Keratinocyte (primary cell): ENCODE measurements around the gene CAPZA1. TPM values are rescaled to one million over a fixed set of nuclear protein-coding genes. Genes with fewer than 3 reads are reported as not detected.

Experiments
- DNase-seq: peaks from one replicate; pipeline ENCODE4 v3.0.0-alpha.2; 2011; ENCODE audit warnings: low read depth, missing footprints, low spot score
- FAIRE-seq: peaks from 2 replicates; lab custom pipeline; 2011; peaks lifted over from hg19 to GRCh38; lab: Jason Lieb, UNC
- H2AFZ ChIP-seq: 2 replicates; pipeline ENCODE4 v1.6.0; 2012; ENCODE audit warnings: low read length, control low read depth, inconsistent platforms; ENCODE audit not compliant: control insufficient read depth
- H3K27ac ChIP-seq: 2 replicates; pipeline ENCODE4 v1.5.1; 2011; ENCODE audit warnings: low read length; ENCODE audit not compliant: control insufficient read depth, insufficient read depth
- H3K27me3 ChIP-seq: 3 replicates; pipeline ENCODE4 v1.6.0; 2011; ENCODE audit warnings: low read length; ENCODE audit not compliant: control insufficient read depth, insufficient read depth; ENCODE audit errors: extremely low read depth
- H3K36me3 ChIP-seq, 2 experiments: 2 replicates in 1 of 2; 3 replicates in 1 of 2; pipeline ENCODE4 v1.5.1; 2011; ENCODE audit warnings: low read length in 2 of 2, mild to moderate bottlenecking in 1 of 2; ENCODE audit not compliant: control insufficient read depth in 2 of 2, insufficient read depth in 2 of 2; ENCODE audit errors: extremely low read depth in 1 of 2
- H3K4me1 ChIP-seq: 3 replicates; pipeline ENCODE4 v1.5.1; 2011; ENCODE audit warnings: low read length; ENCODE audit not compliant: control insufficient read depth, insufficient read depth; ENCODE audit errors: extremely low read depth
- H3K4me2 ChIP-seq: 3 replicates; pipeline ENCODE4 v1.6.0; 2011; ENCODE audit warnings: low read depth, low read length; ENCODE audit not compliant: control insufficient read depth, insufficient read depth; ENCODE audit errors: extremely low read depth
- H3K4me3 ChIP-seq, 3 experiments: fragments of 200-600 bp in 1 of 3; sonication (generic) in 1 of 3; 2 replicates in 2 of 3; 3 replicates in 1 of 3; pipeline ENCODE4 v1.5.1; 2011 to 2016; ENCODE audit warnings: low read length in 3 of 3, mild to moderate bottlenecking in 3 of 3, control low read depth in 2 of 3, inconsistent platforms in 1 of 3, low read depth in 1 of 3, mixed read lengths in 1 of 3, mixed run types in 1 of 3, moderate library complexity in 1 of 3; ENCODE audit not compliant: control insufficient read depth in 2 of 3, insufficient read depth in 2 of 3; ENCODE audit errors: extremely low read depth in 1 of 3
- H3K79me2 ChIP-seq: 2 replicates; pipeline ENCODE4 v1.6.0; 2012; ENCODE audit warnings: low read length; ENCODE audit not compliant: control insufficient read depth, insufficient read depth
- H3K9ac ChIP-seq: 3 replicates; pipeline ENCODE4 v1.6.0; 2011; ENCODE audit warnings: low read length; ENCODE audit not compliant: control insufficient read depth, insufficient read depth; ENCODE audit errors: extremely low read depth
- H3K9me1 ChIP-seq: 3 replicates; pipeline ENCODE4 v1.6.0; 2011; ENCODE audit warnings: low read length; ENCODE audit not compliant: control insufficient read depth, insufficient read depth; ENCODE audit errors: extremely low read depth
- H3K9me3 ChIP-seq: 2 replicates; pipeline ENCODE4 v1.5.1; 2012; ENCODE audit warnings: low read depth, low read length; ENCODE audit not compliant: control insufficient read depth
- H4K20me1 ChIP-seq: 3 replicates; pipeline ENCODE4 v1.6.0; 2011; ENCODE audit warnings: low read length; ENCODE audit not compliant: control insufficient read depth, insufficient read depth; ENCODE audit errors: extremely low read depth
- CTCF ChIP-seq, 3 experiments: IDR thresholded peaks in 1 of 3; conservative IDR thresholded peaks in 1 of 3; optimal IDR thresholded peaks in 1 of 3; 2 replicates in 2 of 3; 3 replicates in 1 of 3; pipeline versions ENCODE3 to v1.5.1; 2011; ENCODE audit warnings: low read length in 3 of 3, mild to moderate bottlenecking in 3 of 3, moderate library complexity in 2 of 3, control low read depth in 1 of 3, inconsistent platforms in 1 of 3; ENCODE audit not compliant: insufficient read depth in 2 of 3; ENCODE audit errors: extremely low read depth in 1 of 3
- EZH2 ChIP-seq: IDR thresholded peaks from one replicate; pipeline ENCODE4 v1.6.1; 2012; ENCODE audit warnings: inconsistent platforms, mild to moderate bottlenecking, low read length, moderate library complexity
- dilution Hi-C: fragments of 300-500 bp; cut with MboI; formaldehyde crosslinking; loops from one replicate; pipeline ENCODE4 v1.7.0; 2020; ENCODE audit warnings: low sequenced_read_pairs; ENCODE audit not compliant: extremely low pct_ligation_motif_present
- polyA plus RNA-seq, 5 experiments: library from polyadenylated mRNA; depleted of rRNA in 3 of 5; stranded (reverse) in 3 of 5; stranded (forward) in 1 of 5; unstranded in 1 of 5; fragments of >200 nt; gene quantifications; 1 replicate in 1 of 5; 2 replicates in 3 of 5; 3 replicates in 1 of 5; pipeline versions ENCODE4 v1.2.1 to v1.2.3, GENCODE V29; 2011 to 2012; ENCODE audit warnings: missing spikeins in 2 of 5, low read depth in 1 of 5, low replicate concordance in 1 of 5

Gene CAPZA1
- polyA plus RNA-seq, 1 donor (not counting 4 experiments of a cell fraction or from before 2014, with no cell fraction given): 239 TPM

- peak overlapping the region; percentile 90 for H3K9ac ChIP-seq
- H3K79me2 ChIP-seq: peaks cover 38% of the 10 kb centered on the region
- H3K4me1 ChIP-seq: peaks cover 73% of the 10 kb centered on the region
- H3K4me2 ChIP-seq: peak overlapping the region; percentile 100
- H2AFZ ChIP-seq: no peak overlapping the region
- peak overlapping the region; percentile 91 for H3K27ac ChIP-seq
- peak overlapping the region in 2 of 3 experiments; percentile 72 to 92 for H3K4me3 ChIP-seq
- TF ChIP-seq EZH2: no peak
- no peak for TF ChIP-seq CTCF (optimal IDR thresholded peaks at IDR 0.05 in 1 of 3, IDR thresholded peaks at IDR 0.05 in 1 of 3, conservative IDR thresholded peaks at IDR 0.05 in 1 of 3; ENCODE audit: extremely low read depth in 1 of 3, insufficient read depth in 2 of 3, low read length in 3 of 3)
- dilution Hi-C loops: no loop called here
- peaks cover 23 to 50% of the 10 kb centered on the region in 2 experiments for H3K36me3 ChIP-seq
- FAIRE-seq (no peak), DNase-seq (no peak)
- H3K9me1 ChIP-seq: peaks cover 11% of the 10 kb centered on the region
- H4K20me1 ChIP-seq: peaks cover 15% of the 10 kb centered on the region
- H3K9me3 ChIP-seq: no peaks in the 10 kb centered on the region
- H3K27me3 ChIP-seq: no peaks in the 10 kb centered on the region
Measured at GRCh38 chr1:112703706-112704105, 84.1 kb downstream of the CAPZA1 start.

- Histone ChIP-seq H2AFZ (no peak overlapping the region), H3K9me3 (no peaks in the 10 kb centered on the region), H4K20me1 (peaks cover 15% of the 10 kb centered on the region), H3K4me3 (peak overlapping the region; percentile 72 to 92 (median 87)), H3K4me2 (peak overlapping the region; percentile 100), H3K9ac (peak overlapping the region; percentile 90), H3K79me2 (peaks cover 38% of the 10 kb centered on the region), H3K27me3 (no peaks in the 10 kb centered on the region), H3K36me3 (peaks cover 20 to 47% of the 10 kb centered on the region in 2 experiments), H3K4me1 (peaks cover 70% of the 10 kb centered on the region), H3K9me1 (peaks cover 11% of the 10 kb centered on the region), H3K27ac (peak overlapping the region; percentile 91)
- TF ChIP-seq CTCF (optimal IDR thresholded peaks at IDR 0.05 in 1 of 3, IDR thresholded peaks at IDR 0.05 in 1 of 3, conservative IDR thresholded peaks at IDR 0.05 in 1 of 3; ENCODE audit: extremely low read depth in 1 of 3, insufficient read depth in 2 of 3, low read length in 3 of 3): no peak
- TF ChIP-seq EZH2: no peak
- DNase-seq (no peak), FAIRE-seq (no peak)
- dilution Hi-C loops: no loop called here
Measured at GRCh38 chr1:112704391-112704933, 84.8 kb downstream of the CAPZA1 start.
